ENCODE data around the gene TAAR9.

Gene TAAR9

GRCh38 chr6:132491881-132492280 is 46.2 kb upstream of the TAAR9 start:
- Histone ChIP-seq H3K27ac (no peak overlapping the region), H3K4me3 (ENCODE audit: low read depth, low read length) (no peak overlapping the region), H3K36me3 (replicated peaks) (peaks cover under 1% of the 10 kb centered on the region), H3K27me3 (replicated peaks) (no peaks in the 10 kb centered on the region)
- TF ChIP-seq CTCF (IDR thresholded peaks at IDR 0.05; ENCODE audit: low read depth, low read length, missing control alignments), result no peak
- in situ Hi-C loops (cut with HindIII; ENCODE audit: low pct_ligation_motif_present, low sequenced_read_pairs), result loop anchor here (25.0 kb wide), 1 partner anchor 205 kb away; no protein-coding TSS in a partner anchor
- DNase-seq, result no peak

GRCh38 chr6:132494954-132495353 is 43.1 kb upstream of the TAAR9 start:
- Histone ChIP-seq H3K27me3 (replicated peaks) (no peaks in the 10 kb centered on the region), H3K27ac (no peak overlapping the region), H3K36me3 (replicated peaks) (peaks cover 20% of the 10 kb centered on the region), H3K4me3 (ENCODE audit: low read depth, low read length) (no peak overlapping the region)
- TF ChIP-seq CTCF (IDR thresholded peaks at IDR 0.05; ENCODE audit: low read depth, low read length, missing control alignments), result no peak
- in situ Hi-C loops (cut with HindIII; ENCODE audit: low pct_ligation_motif_present, low sequenced_read_pairs), result loop anchor here (25.0 kb wide), 1 partner anchor 208 kb away; no protein-coding TSS in a partner anchor
- DNase-seq, result no peak

DNA sequence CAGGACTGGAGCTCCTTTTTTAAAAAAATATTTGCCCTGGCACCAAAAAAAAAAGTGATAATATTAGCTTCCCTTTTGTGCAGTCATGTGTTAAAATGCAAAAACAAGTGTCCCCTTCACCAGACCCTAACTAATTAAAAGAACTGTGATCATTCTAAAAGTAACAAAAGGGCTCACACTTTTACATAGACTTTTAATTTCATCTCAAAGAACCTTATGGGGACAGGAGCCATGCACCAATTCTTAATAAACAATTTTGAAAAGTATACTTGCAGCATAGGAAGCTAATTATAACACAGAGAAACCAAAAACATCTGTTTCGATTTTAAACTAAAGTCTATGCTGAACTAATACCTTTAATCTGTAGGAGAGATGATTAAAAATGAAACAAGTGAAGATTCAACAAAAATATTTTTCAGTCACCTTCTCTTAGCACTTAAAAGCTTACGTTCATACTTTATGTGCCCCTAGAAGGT is 42.4 kb upstream of the TAAR9 start:
- Histone ChIP-seq H3K36me3 (replicated peaks) (peaks cover 20% of the 10 kb centered on the region), H3K4me3 (ENCODE audit: low read depth, low read length) (no peak overlapping the region), H3K27me3 (replicated peaks) (no peaks in the 10 kb centered on the region), H3K27ac (no peak overlapping the region)
- no peak for DNase-seq
- TF ChIP-seq CTCF (IDR thresholded peaks at IDR 0.05; ENCODE audit: low read depth, low read length, missing control alignments), result no peak
- in situ Hi-C loops (cut with HindIII; ENCODE audit: low pct_ligation_motif_present, low sequenced_read_pairs), result loop anchor here (25.0 kb wide), 1 partner anchor 208 kb away; no protein-coding TSS in a partner anchor

DNA sequence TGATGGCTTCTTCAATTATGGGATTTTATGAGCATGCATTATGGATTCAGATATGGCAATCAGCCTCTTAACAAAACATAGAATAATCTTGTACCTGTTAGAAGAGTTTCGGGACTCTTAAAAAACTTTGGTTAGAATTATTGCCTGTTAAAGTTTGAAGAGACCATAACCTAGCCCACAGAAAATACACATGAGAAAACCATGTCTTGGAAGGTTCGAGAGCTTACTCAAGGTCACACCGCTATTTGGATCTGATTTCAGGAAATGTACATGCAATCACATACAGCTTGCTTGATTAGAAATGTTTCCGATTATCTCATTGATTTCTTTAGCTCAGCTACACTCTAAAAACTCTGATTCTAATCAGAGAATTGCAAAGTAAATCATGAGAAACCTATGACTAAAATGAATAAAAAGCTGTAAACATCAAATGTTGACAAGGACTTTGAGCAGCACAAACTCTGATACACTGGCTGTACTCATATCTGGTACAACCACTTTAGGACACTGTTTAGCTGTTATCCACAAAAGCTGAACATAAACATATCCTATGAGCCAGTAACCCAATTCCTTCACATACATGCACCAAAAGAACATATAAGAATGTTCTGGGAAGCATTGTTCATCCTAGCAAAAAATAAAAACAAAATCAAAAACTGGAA is 41.4 kb upstream of the TAAR9 start:
- Histone ChIP-seq H3K4me3 (ENCODE audit: low read depth, low read length) (no peak overlapping the region), H3K27ac (no peak overlapping the region), H3K27me3 (replicated peaks) (no peaks in the 10 kb centered on the region), H3K36me3 (replicated peaks) (peaks cover 20% of the 10 kb centered on the region)
- TF ChIP-seq CTCF (IDR thresholded peaks at IDR 0.05; ENCODE audit: low read depth, low read length, missing control alignments), result no peak
- no peak for DNase-seq
- in situ Hi-C loops (cut with HindIII; ENCODE audit: low pct_ligation_motif_present, low sequenced_read_pairs), result loop anchor here (25.0 kb wide), 1 partner anchor 209 kb away; no protein-coding TSS in a partner anchor

- in situ Hi-C loops (cut with HindIII; ENCODE audit: low pct_ligation_motif_present, low sequenced_read_pairs), result loop anchor here (25.0 kb wide), 1 partner anchor 211 kb away; no protein-coding TSS in a partner anchor
- H3K27me3 ChIP-seq (replicated peaks), result no peaks in the 10 kb centered on the region
- no peak for TF ChIP-seq CTCF (IDR thresholded peaks at IDR 0.05; ENCODE audit: low read depth, low read length, missing control alignments)
- no peak for DNase-seq
- H3K4me3 ChIP-seq (ENCODE audit: low read depth, low read length), result no peak overlapping the region
- peaks cover 20% of the 10 kb centered on the region for H3K36me3 ChIP-seq (replicated peaks)
- H3K27ac ChIP-seq, result no peak overlapping the region
These were observed 39.4 kb upstream of the TAAR9 start for GRCh38 chr6:132498638-132499037.

All from brain microvascular endothelial cell (primary cell).